OCI-LY3 (cell line): Measurements from ENCODE around the gene GPR39.

Experiments
- H2AFZ ChIP-seq: fragments of 200-600, 300-600 bp; shearing (Covaris generic); 2 replicates; pipeline ENCODE4 v1.6.0; 2014; ENCODE audit warnings: antibody characterized with exemption, low read depth, low read length
- H3K27ac ChIP-seq: fragments of 200-600, 300-600 bp; sonication (generic); 2 replicates; pipeline ENCODE4 v1.5.1; 2014; ENCODE audit warnings: mild to moderate bottlenecking, low read length, moderate library complexity, mixed read lengths
- H3K27me3 ChIP-seq: fragments of 200-600, 300-600 bp; sonication (generic); 2 replicates; pipeline ENCODE4 v1.6.1; 2014; ENCODE audit warnings: low read depth, low read length, mixed read lengths
- H3K36me3 ChIP-seq: fragments of 200-600, 300-600 bp; sonication (generic); replicated peaks from 2 replicates; pipeline ENCODE3; 2014; ENCODE audit warnings: low read depth, low read length, mixed read lengths
- H3K4me1 ChIP-seq: fragments of 300-600, 200-600 bp; sonication (generic); 2 replicates; pipeline ENCODE4 v1.6.1; 2014; ENCODE audit warnings: low read length, mixed read lengths
- H3K4me2 ChIP-seq: fragments of 200-600, 300-600 bp; sonication (generic); 2 replicates; pipeline ENCODE4 v1.6.1; 2014; ENCODE audit warnings: low read length, mixed read lengths
- H3K4me3 ChIP-seq: fragments of 300-600, 200-600 bp; sonication (generic); 2 replicates; pipeline ENCODE4 v1.5.1; 2014; ENCODE audit warnings: antibody characterized with exemption, mild to moderate bottlenecking, low read length, moderate library complexity
- H3K79me2 ChIP-seq: fragments of 300-600, 200-600 bp; shearing (Covaris generic); 2 replicates; pipeline ENCODE4 v1.6.1; 2014; ENCODE audit warnings: mild to moderate bottlenecking, low read length, mixed read lengths
- H3K9ac ChIP-seq: fragments of 300-600, 200-600 bp; shearing (Covaris generic); 2 replicates; pipeline ENCODE4 v1.6.0; 2014; ENCODE audit warnings: mild to moderate bottlenecking, low read length, moderate library complexity
- H3K9me3 ChIP-seq: fragments of 200-600, 300-600 bp; shearing (Covaris generic); 2 replicates; pipeline ENCODE4 v1.6.1; 2014; ENCODE audit warnings: low read length, mixed read lengths; ENCODE audit not compliant: insufficient read depth
- H4K20me1 ChIP-seq: fragments of 200-600, 300-600 bp; sonication (generic); 2 replicates; pipeline ENCODE4 v1.6.1; 2016; ENCODE audit warnings: low read length, mixed read lengths; ENCODE audit not compliant: insufficient read depth
- EZH2phosphoT487 ChIP-seq: fragments of 200-600 bp; shearing (Covaris generic); IDR thresholded peaks from 2 replicates; pipeline ENCODE4 v1.6.1; 2018; ENCODE audit warnings: antibody characterized with exemption, mixed run types, low read depth
- TF ChIP-seq, protein P1 (sequence below): fragments of 200-600, 300-600 bp; sonication (generic); IDR thresholded peaks from 2 replicates; pipeline ENCODE4 v1.5.1; 2014; ENCODE audit warnings: antibody characterized with exemption, low read length, low read depth

The GPR39 gene

DNA sequence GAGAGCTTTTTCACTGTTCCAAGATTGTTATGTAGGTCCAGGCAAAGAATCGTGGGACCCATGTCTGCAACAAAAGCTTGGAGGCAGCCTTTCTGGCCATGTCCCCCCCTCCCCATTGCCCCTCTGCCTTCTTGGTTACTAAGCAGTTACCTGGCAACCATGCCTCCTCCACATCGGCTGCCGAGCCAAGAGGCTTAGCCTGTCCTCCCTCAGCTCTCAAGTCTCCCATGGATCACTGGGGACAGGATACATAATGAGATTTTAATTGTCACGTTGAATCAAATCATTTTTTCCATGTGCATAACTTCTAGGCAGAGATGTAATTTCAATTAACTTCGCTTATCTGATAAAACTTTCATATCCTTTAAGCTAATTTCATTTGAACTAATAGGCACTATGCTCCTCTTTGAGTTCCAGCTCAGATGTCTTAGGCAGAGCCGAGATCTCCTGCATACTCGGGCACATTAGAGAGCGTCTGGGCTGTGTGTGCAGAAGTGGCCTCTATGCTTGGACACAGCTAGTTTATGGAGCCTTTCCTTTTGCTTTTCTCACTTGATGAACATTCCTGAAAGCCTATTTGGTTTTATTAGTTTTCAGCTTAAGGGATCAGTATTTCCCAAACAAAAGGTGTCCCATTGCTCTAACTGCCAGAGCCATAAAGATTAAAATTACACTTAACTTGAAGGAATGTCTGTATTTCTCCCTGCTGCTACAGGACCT is 172.7 kb downstream of the GPR39 start:
- Histone ChIP-seq H3K4me3 (no peak overlapping the region), H2AFZ (no peak overlapping the region), H3K27me3 (no peaks in the 10 kb centered on the region), H4K20me1 (no peaks in the 10 kb centered on the region), H3K36me3 (no peaks in the 10 kb centered on the region), H3K4me2 (no peak overlapping the region), H3K9ac (no peak overlapping the region), H3K27ac (no peak overlapping the region), H3K4me1 (no peaks in the 10 kb centered on the region), H3K79me2 (no peaks in the 10 kb centered on the region), H3K9me3 (no peaks in the 10 kb centered on the region)
- no peak for TF ChIP-seq EZH2phosphoT487
- TF ChIP-seq, protein P1, sequence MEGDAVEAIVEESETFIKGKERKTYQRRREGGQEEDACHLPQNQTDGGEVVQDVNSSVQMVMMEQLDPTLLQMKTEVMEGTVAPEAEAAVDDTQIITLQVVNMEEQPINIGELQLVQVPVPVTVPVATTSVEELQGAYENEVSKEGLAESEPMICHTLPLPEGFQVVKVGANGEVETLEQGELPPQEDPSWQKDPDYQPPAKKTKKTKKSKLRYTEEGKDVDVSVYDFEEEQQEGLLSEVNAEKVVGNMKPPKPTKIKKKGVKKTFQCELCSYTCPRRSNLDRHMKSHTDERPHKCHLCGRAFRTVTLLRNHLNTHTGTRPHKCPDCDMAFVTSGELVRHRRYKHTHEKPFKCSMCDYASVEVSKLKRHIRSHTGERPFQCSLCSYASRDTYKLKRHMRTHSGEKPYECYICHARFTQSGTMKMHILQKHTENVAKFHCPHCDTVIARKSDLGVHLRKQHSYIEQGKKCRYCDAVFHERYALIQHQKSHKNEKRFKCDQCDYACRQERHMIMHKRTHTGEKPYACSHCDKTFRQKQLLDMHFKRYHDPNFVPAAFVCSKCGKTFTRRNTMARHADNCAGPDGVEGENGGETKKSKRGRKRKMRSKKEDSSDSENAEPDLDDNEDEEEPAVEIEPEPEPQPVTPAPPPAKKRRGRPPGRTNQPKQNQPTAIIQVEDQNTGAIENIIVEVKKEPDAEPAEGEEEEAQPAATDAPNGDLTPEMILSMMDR = no peak

DNA sequence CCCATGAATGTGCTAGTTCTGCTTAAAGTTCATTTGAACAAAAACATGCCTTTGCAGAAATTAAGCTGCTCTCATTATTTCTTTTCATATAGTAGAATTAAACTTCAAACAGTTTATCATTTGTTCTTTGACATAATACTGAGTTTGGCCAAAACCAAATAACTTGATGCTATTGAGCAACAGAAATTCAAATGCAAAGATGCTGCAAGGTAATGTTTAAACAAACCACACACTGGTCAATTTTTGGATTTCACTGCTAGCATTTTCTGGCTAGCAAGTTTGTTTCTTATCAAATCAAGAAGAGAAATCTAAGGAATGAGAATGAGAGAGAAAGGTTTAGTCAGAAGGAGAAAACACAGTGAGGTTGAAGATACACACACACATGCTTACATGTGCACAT is 173.4 kb downstream of the GPR39 start:
- H3K4me1 ChIP-seq = no peaks in the 10 kb centered on the region
- H3K9ac ChIP-seq = no peak overlapping the region
- no peak overlapping the region for H3K27ac ChIP-seq
- no peak overlapping the region for H2AFZ ChIP-seq
- H3K4me2 ChIP-seq = no peak overlapping the region
- no peaks in the 10 kb centered on the region for H3K36me3 ChIP-seq
- H3K4me3 ChIP-seq = no peak overlapping the region
- H3K9me3 ChIP-seq = no peaks in the 10 kb centered on the region
- no peaks in the 10 kb centered on the region for H3K79me2 ChIP-seq
- no peaks in the 10 kb centered on the region for H4K20me1 ChIP-seq
- H3K27me3 ChIP-seq = no peaks in the 10 kb centered on the region
- TF ChIP-seq, protein P1 = no peak
- no peak for TF ChIP-seq EZH2phosphoT487

- Histone ChIP-seq H4K20me1 (no peaks in the 10 kb centered on the region), H2AFZ (no peak overlapping the region), H3K79me2 (no peaks in the 10 kb centered on the region), H3K4me3 (no peak overlapping the region), H3K4me2 (no peak overlapping the region), H3K9me3 (no peaks in the 10 kb centered on the region), H3K27ac (no peak overlapping the region), H3K4me1 (no peaks in the 10 kb centered on the region), H3K36me3 (no peaks in the 10 kb centered on the region), H3K9ac (no peak overlapping the region), H3K27me3 (no peaks in the 10 kb centered on the region)
- TF ChIP-seq, protein P1 = no peak
- TF ChIP-seq EZH2phosphoT487 = no peak
Observed at GRCh38 chr2:132593171-132593570, 176.6 kb downstream of the GPR39 start.

DNA sequence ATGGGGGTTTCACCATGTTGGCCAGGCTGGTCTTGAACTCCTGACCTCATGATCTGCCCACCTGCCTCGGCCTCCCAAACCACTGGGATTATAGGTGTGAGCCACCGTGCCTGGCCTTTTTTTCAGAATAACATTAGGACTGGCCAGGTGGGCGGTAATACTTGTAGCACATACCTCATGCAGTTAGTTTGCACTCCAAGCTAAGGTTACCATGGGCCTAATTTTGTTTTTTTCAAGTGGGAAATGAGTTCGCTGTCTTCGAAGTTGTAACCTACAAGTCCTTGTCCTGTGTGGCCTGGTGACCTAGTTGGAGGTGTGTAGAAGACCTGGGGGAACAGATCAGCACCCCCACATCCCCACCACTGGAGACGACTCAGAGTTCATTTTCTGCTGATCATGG is 178.6 kb downstream of the GPR39 start:
- Histone ChIP-seq H3K36me3 (no peaks in the 10 kb centered on the region), H3K4me1 (no peaks in the 10 kb centered on the region), H4K20me1 (no peaks in the 10 kb centered on the region), H3K27me3 (no peaks in the 10 kb centered on the region), H3K27ac (no peak overlapping the region), H2AFZ (no peak overlapping the region), H3K79me2 (no peaks in the 10 kb centered on the region), H3K9ac (no peak overlapping the region), H3K4me3 (no peak overlapping the region), H3K4me2 (no peak overlapping the region), H3K9me3 (no peaks in the 10 kb centered on the region)
- TF ChIP-seq, protein P1 = no peak
- TF ChIP-seq EZH2phosphoT487 = no peak
